K562 (cell line): ENCODE data around the gene RAB13. TPM values are rescaled to one million over a fixed set of nuclear protein-coding genes. Genes with fewer than 3 reads are reported as not detected.

Source experiments
- ATAC-seq: fragments of 200-7000 bp; cut with Tn5 transposase; 3 replicates; pipeline ENCODE4 v1.9.1; 2020; ENCODE audit warnings: moderate library complexity
- BruUV-seq: library from RNA; stranded (reverse); fragments of 400-500 nt; replicated peaks from 2 replicates; lab custom pipeline; 2021; lab: Mats Ljungman, UMichigan
- CTCF ChIA-PET: fragments of 300-600 bp; formaldehyde crosslinking; extraction: SDS; loops from one replicate; lab custom pipeline; 2021; ENCODE audit warnings: low intra/inter-chr PET ratio; lab: Yijun Ruan, JAX
- POLR2A ChIA-PET: fragments of 300-600, 350-650 bp; sonication (Branson Sonifier 250); formaldehyde crosslinking; extraction: SDS; loops from one replicate; lab custom pipeline; 2021; ENCODE audit warnings: antibody characterized with exemption, inconsistent platforms; lab: Yijun Ruan, JAX
- DNase-seq, 4 experiments: peaks; one replicate each; pipeline versions ENCODE4 v3.0.0 to v3.0.0-alpha.2; 2011 to 2018; ENCODE audit warnings: low spot score in 3 of 4, mixed read lengths in 3 of 4; ENCODE audit errors: extremely low read depth in 1 of 4
- FAIRE-seq: peaks from 2 replicates; lab custom pipeline; 2011; peaks lifted over from hg19 to GRCh38; lab: Jason Lieb, UNC
- H2AFZ ChIP-seq: 2 replicates; pipeline ENCODE4 v1.6.0; 2011; ENCODE audit warnings: low read depth, low read length, control low read depth, inconsistent platforms
- H3K27ac ChIP-seq: fragments of 200-600 bp; 3 replicates; pipeline ENCODE4 v1.8.0; 2011; ENCODE audit warnings: low read depth, mild to moderate bottlenecking, control low read depth, inconsistent platforms, low read length, moderate library complexity, mixed read lengths; ENCODE audit errors: extremely low read depth
- H3K27me3 ChIP-seq, 2 experiments: fragments of 300-600 bp in 1 of 2; 2 replicates in 1 of 2; 3 replicates in 1 of 2; pipeline versions ENCODE4 v1.6.0 to v1.8.0; 2011; ENCODE audit warnings: inconsistent platforms in 2 of 2, low read length in 2 of 2, mild to moderate bottlenecking in 1 of 2, mixed read lengths in 1 of 2, moderate library complexity in 1 of 2; ENCODE audit not compliant: control insufficient read depth in 2 of 2, insufficient read depth in 2 of 2
- H3K36me3 ChIP-seq: fragments of 300-600 bp; 3 replicates; pipeline ENCODE4 v1.8.0; 2011; ENCODE audit warnings: mild to moderate bottlenecking, low read length, inconsistent platforms; ENCODE audit not compliant: control insufficient read depth, insufficient read depth
- H3K4me1 ChIP-seq, 2 experiments: fragments of 200-600 bp in 1 of 2; replicated peaks in 1 of 2; 2 replicates in 1 of 2; 3 replicates in 1 of 2; pipeline versions ENCODE4 v1.5.1 to v1.8.0; 2011; ENCODE audit warnings: inconsistent platforms in 2 of 2, low read length in 2 of 2, mild to moderate bottlenecking in 1 of 2, mixed read lengths in 1 of 2, moderate library complexity in 1 of 2; ENCODE audit not compliant: control insufficient read depth in 2 of 2, insufficient read depth in 2 of 2
- H3K4me2 ChIP-seq: 2 replicates; pipeline ENCODE4 v1.6.1; 2011; ENCODE audit warnings: low read length, control low read depth, inconsistent platforms, mixed read lengths; ENCODE audit not compliant: insufficient read depth
- H3K4me3 ChIP-seq: fragments of 200-600 bp; sonication (generic), shearing (Covaris generic); 2 replicates; pipeline ENCODE4 v1.5.1; 2016; ENCODE audit warnings: control low read depth, inconsistent platforms
- H3K79me2 ChIP-seq: fragments of 200-600 bp; 3 replicates; pipeline ENCODE4 v1.8.0; 2011; ENCODE audit warnings: low read length, inconsistent platforms; ENCODE audit not compliant: control insufficient read depth, insufficient read depth
- H3K9ac ChIP-seq, 2 experiments: 2 replicates each; pipeline versions ENCODE4 v1.6.0 to v1.6.1; 2011; ENCODE audit warnings: low read depth in 2 of 2, low read length in 2 of 2, control low read depth in 1 of 2, inconsistent platforms in 1 of 2, mild to moderate bottlenecking in 1 of 2, mixed read lengths in 1 of 2; ENCODE audit not compliant: insufficient read depth in 1 of 2
- H3K9me1 ChIP-seq: one replicate; pipeline ENCODE4 v1.6.0; 2011; ENCODE audit warnings: inconsistent platforms, mild to moderate bottlenecking, low read length, moderate library complexity; ENCODE audit not compliant: control insufficient read depth, insufficient read depth
- H3K9me3 ChIP-seq: replicated peaks from 2 replicates; pipeline ENCODE4 v1.5.1; 2011; ENCODE audit warnings: low read depth, low read length, inconsistent platforms; ENCODE audit not compliant: control insufficient read depth, insufficient read depth
- H4K20me1 ChIP-seq: replicated peaks from 2 replicates; pipeline ENCODE4 v1.6.1; 2011; ENCODE audit warnings: low read length, inconsistent platforms, mixed read lengths; ENCODE audit not compliant: control insufficient read depth, insufficient read depth
- ASH1L ChIP-seq: fragments of 450-650 bp; IDR thresholded peaks from 2 replicates; pipeline ENCODE4 v1.6.1; 2018; ENCODE audit warnings: borderline replicate concordance, mild to moderate bottlenecking, low read depth; ENCODE audit not compliant: partially characterized antibody
- BMI1 ChIP-seq: fragments of 150-350 bp; IDR thresholded peaks from 2 replicates; pipeline ENCODE4 v1.6.1; 2014; ENCODE audit warnings: low read length
- CBX1 ChIP-seq: sonication (generic); IDR thresholded peaks from 2 replicates; pipeline ENCODE4 v1.6.1; 2016; ENCODE audit warnings: antibody characterized with exemption, low read depth, mild to moderate bottlenecking
- CGGBP1 ChIP-seq: fragments of 250-450 bp; sonication (Bioruptor Pico); IDR thresholded peaks from 2 replicates; pipeline ENCODE4 v1.9.0; 2021; ENCODE audit warnings: mild to moderate bottlenecking
- DACH1 ChIP-seq: fragments of 450-650 bp; IDR thresholded peaks from 2 replicates; pipeline ENCODE4 v1.6.1; 2018; ENCODE audit not compliant: partially characterized antibody
- FUS ChIP-seq: fragments of 200-400 bp; formaldehyde crosslinking; optimal IDR thresholded peaks from 2 replicates; pipeline ENCODE3; 2017; ENCODE audit warnings: low read depth, low read length
- GABPA ChIP-seq: fragments of 200-800 bp; sonication (Bioruptor generic); conservative IDR thresholded peaks from 2 replicates; pipeline ENCODE4 v1.6.1; 2016; ENCODE audit warnings: low read depth, missing genetic modification characterization, missing compliant biosample characterization
- HES1 ChIP-seq: fragments of 450-650 bp; IDR thresholded peaks from 2 replicates; pipeline ENCODE4 v1.6.1; 2016; ENCODE audit warnings: low read depth, mild to moderate bottlenecking, moderate library complexity
- NBN ChIP-seq: fragments of 450-650 bp; IDR thresholded peaks from 2 replicates; pipeline ENCODE4 v1.6.1; 2016; ENCODE audit warnings: low read depth, mild to moderate bottlenecking
- RAD51 ChIP-seq: fragments of 450-650 bp; IDR thresholded peaks from 2 replicates; pipeline ENCODE4 v1.7.1; 2016; ENCODE audit warnings: low read depth, mild to moderate bottlenecking, borderline replicate concordance
- RBM25 ChIP-seq: fragments of 200-400 bp; formaldehyde crosslinking; IDR thresholded peaks from 2 replicates; pipeline ENCODE4 v1.6.1; 2018; ENCODE audit warnings: low read length, low read depth, moderate library complexity; ENCODE audit not compliant: severe bottlenecking
- RUNX1 ChIP-seq: sonication (generic); IDR thresholded peaks from 2 replicates; pipeline ENCODE4 v1.6.1; 2016; ENCODE audit warnings: antibody characterized with exemption, low read depth
- SETDB1 ChIP-seq: IDR thresholded peaks from one replicate; pipeline ENCODE4 v1.6.1; 2012; ENCODE audit warnings: low read length, control low read depth, inconsistent platforms
- SMARCA5 ChIP-seq: fragments of 450-650 bp; IDR thresholded peaks from 2 replicates; pipeline ENCODE4 v1.6.1; 2016
- TAF15 ChIP-seq: fragments of 200-400 bp; formaldehyde crosslinking; IDR thresholded peaks from 2 replicates; pipeline ENCODE4 v1.6.1; 2017; ENCODE audit warnings: mild to moderate bottlenecking, low read depth, low read length, moderate library complexity
- ZC3H11A ChIP-seq: IDR thresholded peaks from 2 replicates; pipeline ENCODE4 v1.6.1; 2012; ENCODE audit warnings: low read depth, low read length, improper control_type of control experiment
- ZKSCAN1 ChIP-seq: fragments of 150-350 bp; IDR thresholded peaks from 2 replicates; pipeline ENCODE4 v1.6.1; 2016; ENCODE audit warnings: low read depth, low read length
- WGBS: fragments of 100-300 bp; shearing (Covaris generic); methylation state at CpG from one replicate; pipeline ENCODE4 v1.1.6; 2016; ENCODE audit warnings: low coverage, mixed read lengths; ENCODE audit not compliant: insufficient coverage; ENCODE audit errors: missing lambda C conversion rate; 5-methylcytosine and 5-hydroxymethylcytosine counted together
- in situ Hi-C: fragments of 300-500 bp; cut with MboI; formaldehyde crosslinking; loops from 4 replicates; pipeline ENCODE4 v1.15.0; 2018; ENCODE audit warnings: inconsistent platforms, mixed read lengths
- intact Hi-C: fragments of 100-400 bp; cut with micrococcal nuclease; formaldehyde crosslinking; loops from 2 replicates; pipeline ENCODE4 v1.14.2; 2022
- polyA plus RNA-seq, 8 experiments: library from polyadenylated mRNA; depleted of rRNA in 4 of 8; stranded (reverse) in 5 of 8; unstranded in 3 of 8; fragments of >200 nt; fragmentation: Nextera tagmentation in 2 of 8; fragmentation: Illumina TruSeq in 1 of 8; extraction: Ambion mirVana in 2 of 8; extraction: Trizol in 1 of 8; gene quantifications; 2 replicates each; pipeline versions ENCODE4 v1.2.1 to v1.2.3, GENCODE V29; 2011 to 2014; ENCODE audit warnings: inconsistent platforms in 1 of 8, missing spikeins in 1 of 8
- total RNA-seq, 7 experiments: library from RNA; depleted of rRNA in 6 of 7; stranded (reverse); fragments of >200 nt in 6 of 7; fragmentation: Illumina TruSeq in 2 of 7; extraction: Trizol in 2 of 7; gene quantifications; 2 replicates each; pipeline versions ENCODE4 v1.2.1 to v1.2.3, GENCODE V29; 2011 to 2021; ENCODE audit warnings: low replicate concordance in 1 of 7
- TF ChIP-seq, protein P1 (sequence below): fragments of 450-650 bp; IDR thresholded peaks from 2 replicates; pipeline ENCODE4 v1.7.0; 2016; ENCODE audit warnings: borderline replicate concordance

RAB13 gene
- total and polyA plus RNA-seq, 9 of the 15 experiments (the other 6 are each of a cell fraction or from before 2014, with no cell fraction given), result 22.3 to 100 (median 39.8) TPM

- H3K27ac ChIP-seq, result no peak overlapping the region
- no peak overlapping the region for H2AFZ ChIP-seq
- in situ Hi-C loops (no loop called here), intact Hi-C loops (no loop called here)
- H3K4me1 ChIP-seq, result no peaks in the 10 kb centered on the region
- no peak for TF ChIP-seq ZC3H11A
- TF ChIP-seq RAD51, result no peak
- TF ChIP-seq RUNX1, result no peak
- TF ChIP-seq NBN, result no peak
- no peak for TF ChIP-seq TAF15
- TF ChIP-seq SETDB1, result no peak
- no peak for TF ChIP-seq SMARCA5
- TF ChIP-seq DACH1, result no peak
- TF ChIP-seq, protein P1, sequence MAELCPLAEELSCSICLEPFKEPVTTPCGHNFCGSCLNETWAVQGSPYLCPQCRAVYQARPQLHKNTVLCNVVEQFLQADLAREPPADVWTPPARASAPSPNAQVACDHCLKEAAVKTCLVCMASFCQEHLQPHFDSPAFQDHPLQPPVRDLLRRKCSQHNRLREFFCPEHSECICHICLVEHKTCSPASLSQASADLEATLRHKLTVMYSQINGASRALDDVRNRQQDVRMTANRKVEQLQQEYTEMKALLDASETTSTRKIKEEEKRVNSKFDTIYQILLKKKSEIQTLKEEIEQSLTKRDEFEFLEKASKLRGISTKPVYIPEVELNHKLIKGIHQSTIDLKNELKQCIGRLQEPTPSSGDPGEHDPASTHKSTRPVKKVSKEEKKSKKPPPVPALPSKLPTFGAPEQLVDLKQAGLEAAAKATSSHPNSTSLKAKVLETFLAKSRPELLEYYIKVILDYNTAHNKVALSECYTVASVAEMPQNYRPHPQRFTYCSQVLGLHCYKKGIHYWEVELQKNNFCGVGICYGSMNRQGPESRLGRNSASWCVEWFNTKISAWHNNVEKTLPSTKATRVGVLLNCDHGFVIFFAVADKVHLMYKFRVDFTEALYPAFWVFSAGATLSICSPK, result no peak
- TF ChIP-seq ZKSCAN1, result no peak
- no peak for TF ChIP-seq BMI1
- TF ChIP-seq FUS, result no peak
- no peak for TF ChIP-seq ASH1L
- no peak for TF ChIP-seq CGGBP1 (CRISPR knock-in tag)
- TF ChIP-seq RBM25, result no peak
- no peak for TF ChIP-seq CBX1
- no peak for TF ChIP-seq HES1
- TF ChIP-seq GABPA (tag), result no peak
- CTCF ChIA-PET, result no interaction called here
- H3K9me1 ChIP-seq, result no peaks in the 10 kb centered on the region
- 98% methylated on average over 9 of the region's 14 CpGs for WGBS
- ATAC-seq, result no peak
- no TSS peak for BruUV-seq
- no peaks in the 10 kb centered on the region for H3K9me3 ChIP-seq
- no peak for FAIRE-seq
- H3K27me3 ChIP-seq, result no peaks in the 10 kb centered on the region
- no peak overlapping the region for H3K4me3 ChIP-seq
- POLR2A ChIA-PET, result interaction anchor here (0.7 to 1.7 kb wide), 2 partner anchors 10 to 44 kb away, joined by 4 to 5 read pairs; partner anchors contain the start of genes GATAD2B and JTB
- peaks cover 76% of the 10 kb centered on the region; the same call in 2 of the 3 replicates for H3K36me3 ChIP-seq
- no peak for DNase-seq
- no peaks in the 10 kb centered on the region for H4K20me1 ChIP-seq
- H3K79me2 ChIP-seq, result no peaks in the 10 kb centered on the region
- H3K9ac ChIP-seq, result no peak overlapping the region; a peak in 1 of 4 replicates
- H3K4me2 ChIP-seq, result no peak overlapping the region
These were observed 52.7 kb downstream of the RAB13 start for GRCh38 chr1:153933430-153933829.
